ENCODE measurements around the gene KPNB1.
A peak's percentile ranks its signal among the peaks of the same experiment; 100 is the strongest.

Gene KPNB1

DNA sequence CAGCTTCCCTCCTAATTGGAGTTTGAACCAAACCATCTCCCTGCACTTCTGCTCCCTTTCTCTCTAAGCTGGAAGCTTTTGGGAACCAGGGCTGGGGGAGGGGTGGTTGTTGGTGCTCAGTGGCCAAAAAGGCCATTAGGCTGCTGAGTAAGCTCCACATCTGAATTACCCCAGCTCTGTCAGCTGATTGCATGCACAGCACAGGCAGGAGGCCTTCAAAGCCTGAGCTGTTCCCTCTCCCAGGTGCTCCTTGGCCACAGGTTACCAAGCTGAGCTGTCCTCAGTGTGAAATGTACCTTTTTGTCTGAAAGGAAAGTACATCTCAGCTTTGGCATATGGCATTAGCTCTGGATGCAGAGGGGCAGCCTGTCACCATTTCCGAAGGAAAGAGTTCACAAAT is 38.0 kb downstream of the KPNB1 start:
- Histone ChIP-seq H3K27ac (no peak overlapping the region), H3K9me3 (no peaks in the 10 kb centered on the region), H3K36me3 (peaks cover 7 to 32% (median 8%) of the 10 kb centered on the region in 3 donors), H3K4me1 (peaks cover 0 to 3% (median under 1%) of the 10 kb centered on the region in 4 donors), H3K4me3 (no peak overlapping the region), H3K27me3 (no peaks in the 10 kb centered on the region)
- intact Hi-C loops (cut with DNase I; ENCODE audit: low total_unique reads): no loop called here
- DNase-seq: no peak
- TF ChIP-seq CTCF (IDR thresholded peaks at IDR 0.05): no peak

DNA sequence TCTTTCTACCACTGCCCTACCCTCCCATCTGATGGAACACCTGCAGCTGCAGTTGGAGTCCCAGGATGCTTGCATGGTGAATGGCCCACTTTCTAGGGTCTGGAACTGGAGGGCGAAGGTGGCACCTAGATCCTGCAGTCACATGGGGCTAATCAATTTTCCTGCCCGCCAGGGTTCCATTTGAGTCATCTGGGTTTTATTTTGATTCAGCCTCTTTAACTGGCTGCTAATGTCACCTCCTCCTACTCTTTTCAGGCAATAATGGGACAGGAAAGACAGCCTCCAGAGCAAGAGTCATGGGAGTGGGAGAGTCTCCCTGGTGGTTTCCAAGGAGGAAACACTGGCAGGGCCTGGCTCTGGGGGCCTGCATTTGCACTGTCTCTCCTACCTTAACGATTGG is 40.4 kb downstream of the KPNB1 start:
- no peak for TF ChIP-seq CTCF (IDR thresholded peaks at IDR 0.05)
- peaks cover 0 to 16% (median 2%) of the 10 kb centered on the region in 3 donors for H3K36me3 ChIP-seq
- peak in 1 of 2 donors; percentile 20 for DNase-seq
- no peak overlapping the region for H3K4me3 ChIP-seq
- no peaks in the 10 kb centered on the region for H3K9me3 ChIP-seq
- H3K27ac ChIP-seq: no peak overlapping the region
- H3K4me1 ChIP-seq: peaks cover 0 to 23% (median 10%) of the 10 kb centered on the region in 4 donors
- H3K27me3 ChIP-seq: no peaks in the 10 kb centered on the region
- intact Hi-C loops (cut with DNase I; ENCODE audit: low total_unique reads): loop anchor here (10.0 kb wide), 1 partner anchor 415 kb away; the partner anchor contains the start of genes CBX1 and SNX11

DNA sequence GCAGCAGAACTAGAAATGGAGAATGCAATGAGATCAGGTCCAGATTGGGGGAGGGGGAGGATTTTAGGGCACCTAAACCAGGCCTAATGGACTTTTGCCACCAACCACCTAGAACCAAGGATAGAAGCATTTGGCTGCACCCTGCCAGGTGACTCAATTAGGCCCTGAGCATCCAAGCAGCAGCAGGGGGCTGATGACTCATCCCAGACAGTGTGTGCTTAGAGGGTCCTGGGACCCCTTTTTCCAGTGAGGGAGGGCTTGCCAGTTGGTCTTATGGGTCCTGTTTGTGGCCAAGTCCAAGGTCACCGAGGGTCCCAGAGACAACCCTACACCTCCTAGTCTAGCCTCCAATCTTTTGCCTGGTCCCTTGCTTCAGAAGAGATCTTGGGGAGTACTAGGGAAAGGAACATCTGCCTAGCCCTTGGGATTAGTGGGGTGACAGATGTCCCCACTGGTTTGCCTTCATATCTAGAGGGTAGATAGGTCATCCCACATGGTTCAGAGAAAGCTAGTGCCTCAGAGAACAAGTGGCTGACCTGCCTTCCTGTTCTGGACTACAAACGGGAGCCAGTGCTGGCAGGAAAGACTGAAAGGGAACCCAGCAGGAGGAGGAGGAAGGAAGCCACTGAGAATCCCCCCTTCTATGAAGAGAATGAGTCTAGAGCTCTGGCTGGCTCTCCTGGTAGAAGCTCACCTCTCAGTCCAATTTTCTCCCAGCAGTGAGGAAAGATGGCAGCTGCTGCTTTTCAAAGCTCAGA is 42.6 kb downstream of the KPNB1 start:
- H3K27me3 ChIP-seq: no peaks in the 10 kb centered on the region
- no peak overlapping the region for H3K4me3 ChIP-seq
- TF ChIP-seq CTCF (IDR thresholded peaks at IDR 0.05): no peak
- no peaks in the 10 kb centered on the region for H3K9me3 ChIP-seq
- no peak overlapping the region for H3K27ac ChIP-seq
- peaks cover 0 to 5% (median 0%) of the 10 kb centered on the region in 3 donors for H3K36me3 ChIP-seq
- intact Hi-C loops (cut with DNase I; ENCODE audit: low total_unique reads): loop anchor here (10.0 kb wide), 1 partner anchor 412 kb away; the partner anchor contains the start of genes CBX1 and SNX11
- H3K4me1 ChIP-seq: peaks cover 0 to 35% (median 14%) of the 10 kb centered on the region in 4 donors
- DNase-seq: peak in 1 of 2 donors; percentile 50

GRCh38 chr17:47692895-47693730 is 43.4 kb downstream of the KPNB1 start:
- peak in 1 of 2 donors; percentile 54 for DNase-seq
- intact Hi-C loops (cut with DNase I; ENCODE audit: low total_unique reads): loop anchor here (10.0 kb wide), 1 partner anchor 412 kb away; the partner anchor contains the start of genes CBX1 and SNX11

More at GRCh38 chr17:47692895-47693730, 43.4 kb downstream of the KPNB1 start:
- H3K4me3 ChIP-seq: peak overlapping the region; percentile 83 to 96
- H3K9me3 ChIP-seq: no peaks in the 10 kb centered on the region
- no peaks in the 10 kb centered on the region for H3K36me3 ChIP-seq
- no peak for TF ChIP-seq CTCF (IDR thresholded peaks at IDR 0.05)
- no peaks in the 10 kb centered on the region for H3K27me3 ChIP-seq
- peaks cover 0 to 35% (median 14%) of the 10 kb centered on the region in 4 donors for H3K4me1 ChIP-seq
- H3K27ac ChIP-seq: peak overlapping the region; percentile 82 to 87
